GM23338 (cell line): Measurements from ENCODE around the gene C4orf17. TPM values are rescaled to one million over a fixed set of nuclear protein-coding genes. Genes with fewer than 3 reads are reported as not detected.

ENCODE experiments used
- ATAC-seq: fragments of 200-7000 bp; cut with Tn5 transposase; 3 replicates; pipeline ENCODE4 v1.9.1; 2020
- DNase-seq: peaks from one replicate; pipeline ENCODE4 v3.0.0-alpha.2; 2015; ENCODE audit warnings: low spot score
- H2AFZ ChIP-seq: fragments of 200-600 bp; sonication (generic); 2 replicates; pipeline ENCODE4 v1.8.0; 2016; ENCODE audit warnings: antibody characterized with exemption, mild to moderate bottlenecking, moderate library complexity
- H3F3A ChIP-seq: fragments of 200-600 bp; sonication (generic); replicated peaks from 2 replicates; pipeline ENCODE4 v1.8.0; 2017; ENCODE audit warnings: antibody characterized with exemption, mixed run types, low read depth
- H3K27ac ChIP-seq: fragments of 200-600 bp; sonication (generic); 2 replicates; pipeline ENCODE4 v1.6.1; 2016; ENCODE audit warnings: low read depth
- H3K27me3 ChIP-seq: fragments of 200-600 bp; sonication (generic); 2 replicates; pipeline ENCODE4 v1.8.0; 2016; ENCODE audit warnings: mild to moderate bottlenecking, mixed run types, moderate library complexity; ENCODE audit not compliant: insufficient read depth
- H3K36me3 ChIP-seq: fragments of 200-600 bp; sonication (generic); 2 replicates; pipeline ENCODE4 v1.8.0; 2016; ENCODE audit warnings: mild to moderate bottlenecking; ENCODE audit not compliant: insufficient read depth
- H3K4me1 ChIP-seq: fragments of 200-600 bp; sonication (generic); 2 replicates; pipeline ENCODE4 v1.8.0; 2016; ENCODE audit warnings: mild to moderate bottlenecking, moderate library complexity; ENCODE audit not compliant: insufficient read depth
- H3K4me2 ChIP-seq: fragments of 200-600 bp; sonication (generic); 2 replicates; pipeline ENCODE4 v1.7.1; 2017; ENCODE audit warnings: mixed run types
- H3K4me3 ChIP-seq: fragments of 200-600 bp; sonication (generic); 2 replicates; pipeline ENCODE4 v1.6.1; 2016; ENCODE audit warnings: mixed run types
- H3K79me2 ChIP-seq: fragments of 200-600 bp; sonication (generic); replicated peaks from 2 replicates; pipeline ENCODE4 v1.8.0; 2017; ENCODE audit warnings: mild to moderate bottlenecking; ENCODE audit not compliant: insufficient read depth
- H3K9me2 ChIP-seq: fragments of 200-600 bp; sonication (generic); 2 replicates; pipeline ENCODE4 v1.8.0; 2017; ENCODE audit not compliant: insufficient read depth
- H4K20me1 ChIP-seq: fragments of 200-600 bp; sonication (generic); replicated peaks from 2 replicates; pipeline ENCODE4 v1.8.0; 2017; ENCODE audit warnings: mild to moderate bottlenecking; ENCODE audit not compliant: insufficient read depth
- H3K27ac Mint-ChIP-seq: 2 replicates; pipeline ENCODE4 v1.8.0; 2020; ENCODE audit warnings: inconsistent platforms, mild to moderate bottlenecking, moderate library complexity, mixed read lengths
- H3K27me3 Mint-ChIP-seq: 3 replicates; pipeline ENCODE4 v1.8.0; 2022; ENCODE audit warnings: low read depth, mild to moderate bottlenecking, moderate library complexity, mixed read lengths, inconsistent platforms; ENCODE audit not compliant: insufficient read depth, poor library complexity
- H3K36me3 Mint-ChIP-seq: 3 replicates; pipeline ENCODE4 v1.8.0; 2021; ENCODE audit warnings: low read depth, mild to moderate bottlenecking, inconsistent platforms, moderate library complexity, mixed read lengths
- H3K4me1 Mint-ChIP-seq: 3 replicates; pipeline ENCODE4 v1.8.0; 2020; ENCODE audit warnings: mild to moderate bottlenecking, inconsistent platforms, mixed read lengths
- H3K4me3 Mint-ChIP-seq: 3 replicates; pipeline ENCODE4 v1.8.0; 2021; ENCODE audit warnings: moderate library complexity, mild to moderate bottlenecking, inconsistent platforms, mixed read lengths
- H3K9me3 Mint-ChIP-seq: 3 replicates; pipeline ENCODE4 v1.8.0; 2020; ENCODE audit warnings: moderate library complexity, mild to moderate bottlenecking, inconsistent platforms, mixed read lengths
- CREB1 ChIP-seq: fragments of 250-450 bp; sonication (Bioruptor Pico); IDR thresholded peaks from 2 replicates; pipeline ENCODE4 v1.5.0; 2020; ENCODE audit warnings: low read depth, mild to moderate bottlenecking, moderate library complexity
- EZH2 ChIP-seq: fragments of 200-600 bp; sonication (generic); IDR thresholded peaks from one replicate; pipeline ENCODE4 v1.8.0; 2017; ENCODE audit warnings: antibody characterized with exemption, mild to moderate bottlenecking, low read depth; ENCODE audit not compliant: unreplicated experiment
- EZH2phosphoT487 ChIP-seq: fragments of 200-600 bp; sonication (generic); IDR thresholded peaks from one replicate; pipeline ENCODE4 v1.8.1; 2018; ENCODE audit warnings: antibody characterized with exemption; ENCODE audit not compliant: unreplicated experiment
- JUNB ChIP-seq: IDR thresholded peaks from one replicate; pipeline ENCODE4 v1.6.1; 2016; ENCODE audit warnings: antibody characterized with exemption; ENCODE audit not compliant: unreplicated experiment
- NANOG ChIP-seq: IDR thresholded peaks from 2 replicates; pipeline ENCODE4 v1.6.1; 2016; ENCODE audit warnings: antibody characterized with exemption, borderline replicate concordance
- POLR2AphosphoS5 ChIP-seq: IDR thresholded peaks from 2 replicates; pipeline ENCODE4 v1.6.1; 2016; ENCODE audit warnings: antibody characterized with exemption, low read depth
- STAT1 ChIP-seq: IDR thresholded peaks from one replicate; pipeline ENCODE4 v1.6.1; 2016; ENCODE audit warnings: antibody characterized with exemption; ENCODE audit not compliant: unreplicated experiment
- ZNF114 ChIP-seq: fragments of 250-450 bp; sonication (Bioruptor Pico); IDR thresholded peaks from 2 replicates; pipeline ENCODE4 v1.5.0; 2020; ENCODE audit warnings: mild to moderate bottlenecking, moderate library complexity
- ZNF331 ChIP-seq: fragments of 250-450 bp; sonication (Bioruptor Pico); IDR thresholded peaks from 2 replicates; pipeline ENCODE4 v1.5.0; 2020; ENCODE audit warnings: low read depth, mild to moderate bottlenecking, moderate library complexity
- polyA plus RNA-seq: library from polyadenylated mRNA; unstranded; fragments of >200 nt; fragmentation: Nextera tagmentation; extraction: Ambion mirVana; gene quantifications from 2 replicates; pipeline ENCODE4 v1.2.1, GENCODE V29; 2016
- total RNA-seq: library from RNA; depleted of rRNA; stranded (reverse); fragments of >200 nt; shearing (Covaris generic); gene quantifications from 2 replicates; pipeline ENCODE4 v1.2.3, GENCODE V29; 2014
- TF ChIP-seq, protein P1 (sequence below): fragments of 250-450 bp; sonication (Bioruptor Pico); IDR thresholded peaks from 2 replicates; pipeline ENCODE4 v1.5.0; 2020; ENCODE audit warnings: mild to moderate bottlenecking, moderate library complexity
- TF ChIP-seq, protein P2 (sequence below), 2 experiments: fragments of 200-600 bp in 1 of 2; sonication (generic) in 1 of 2; conservative IDR thresholded peaks; 2 replicates each; pipeline versions ENCODE4 v1.5.1 to v1.6.1; 2016 to 2017; ENCODE audit warnings: antibody characterized with exemption in 2 of 2, low read depth in 2 of 2, mild to moderate bottlenecking in 2 of 2, moderate library complexity in 1 of 2
- TF ChIP-seq, protein P3 (sequence below): IDR thresholded peaks from 2 replicates; pipeline ENCODE4 v1.6.1; 2016; ENCODE audit warnings: antibody characterized with exemption
- TF ChIP-seq, protein P4 (sequence below): IDR thresholded peaks from one replicate; pipeline ENCODE4 v1.6.1; 2018; ENCODE audit warnings: antibody characterized with exemption; ENCODE audit not compliant: unreplicated experiment

Gene C4orf17
- total and polyA plus RNA-seq, 2 experiments from 2014 or later: not detected

DNA sequence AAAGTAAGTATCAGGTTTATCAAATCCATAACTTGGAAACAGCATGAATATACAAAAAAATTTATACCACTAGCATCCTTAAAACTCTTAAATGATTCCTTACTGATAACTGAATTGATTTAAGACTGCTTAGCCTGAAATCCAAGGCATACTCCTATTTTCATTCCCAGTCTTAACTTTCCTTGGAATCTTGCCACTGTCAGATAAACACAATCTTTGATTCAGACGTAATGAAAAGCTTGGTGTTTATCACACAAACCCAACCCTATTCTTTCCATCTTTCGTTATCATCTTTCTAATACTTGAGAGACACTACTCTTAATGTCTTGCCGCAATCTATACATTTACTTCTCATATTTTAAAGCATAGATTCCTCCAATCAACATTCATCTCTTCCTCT lies 19.1 kb downstream of the C4orf17 start:
- no peaks in the 10 kb centered on the region for H3K79me2 ChIP-seq
- H3K9me2 ChIP-seq: no peaks in the 10 kb centered on the region
- H3K27me3 ChIP-seq: no peaks in the 10 kb centered on the region
- TF ChIP-seq JUNB (no peak), NANOG (no peak), POLR2AphosphoS5 (no peak), ZNF114 (CRISPR knock-in tag) (no peak), CREB1 (CRISPR knock-in tag) (no peak), ZNF331 (no peak), STAT1 (no peak), EZH2 (no peak), EZH2phosphoT487 (no peak)
- TF ChIP-seq, protein P1, sequence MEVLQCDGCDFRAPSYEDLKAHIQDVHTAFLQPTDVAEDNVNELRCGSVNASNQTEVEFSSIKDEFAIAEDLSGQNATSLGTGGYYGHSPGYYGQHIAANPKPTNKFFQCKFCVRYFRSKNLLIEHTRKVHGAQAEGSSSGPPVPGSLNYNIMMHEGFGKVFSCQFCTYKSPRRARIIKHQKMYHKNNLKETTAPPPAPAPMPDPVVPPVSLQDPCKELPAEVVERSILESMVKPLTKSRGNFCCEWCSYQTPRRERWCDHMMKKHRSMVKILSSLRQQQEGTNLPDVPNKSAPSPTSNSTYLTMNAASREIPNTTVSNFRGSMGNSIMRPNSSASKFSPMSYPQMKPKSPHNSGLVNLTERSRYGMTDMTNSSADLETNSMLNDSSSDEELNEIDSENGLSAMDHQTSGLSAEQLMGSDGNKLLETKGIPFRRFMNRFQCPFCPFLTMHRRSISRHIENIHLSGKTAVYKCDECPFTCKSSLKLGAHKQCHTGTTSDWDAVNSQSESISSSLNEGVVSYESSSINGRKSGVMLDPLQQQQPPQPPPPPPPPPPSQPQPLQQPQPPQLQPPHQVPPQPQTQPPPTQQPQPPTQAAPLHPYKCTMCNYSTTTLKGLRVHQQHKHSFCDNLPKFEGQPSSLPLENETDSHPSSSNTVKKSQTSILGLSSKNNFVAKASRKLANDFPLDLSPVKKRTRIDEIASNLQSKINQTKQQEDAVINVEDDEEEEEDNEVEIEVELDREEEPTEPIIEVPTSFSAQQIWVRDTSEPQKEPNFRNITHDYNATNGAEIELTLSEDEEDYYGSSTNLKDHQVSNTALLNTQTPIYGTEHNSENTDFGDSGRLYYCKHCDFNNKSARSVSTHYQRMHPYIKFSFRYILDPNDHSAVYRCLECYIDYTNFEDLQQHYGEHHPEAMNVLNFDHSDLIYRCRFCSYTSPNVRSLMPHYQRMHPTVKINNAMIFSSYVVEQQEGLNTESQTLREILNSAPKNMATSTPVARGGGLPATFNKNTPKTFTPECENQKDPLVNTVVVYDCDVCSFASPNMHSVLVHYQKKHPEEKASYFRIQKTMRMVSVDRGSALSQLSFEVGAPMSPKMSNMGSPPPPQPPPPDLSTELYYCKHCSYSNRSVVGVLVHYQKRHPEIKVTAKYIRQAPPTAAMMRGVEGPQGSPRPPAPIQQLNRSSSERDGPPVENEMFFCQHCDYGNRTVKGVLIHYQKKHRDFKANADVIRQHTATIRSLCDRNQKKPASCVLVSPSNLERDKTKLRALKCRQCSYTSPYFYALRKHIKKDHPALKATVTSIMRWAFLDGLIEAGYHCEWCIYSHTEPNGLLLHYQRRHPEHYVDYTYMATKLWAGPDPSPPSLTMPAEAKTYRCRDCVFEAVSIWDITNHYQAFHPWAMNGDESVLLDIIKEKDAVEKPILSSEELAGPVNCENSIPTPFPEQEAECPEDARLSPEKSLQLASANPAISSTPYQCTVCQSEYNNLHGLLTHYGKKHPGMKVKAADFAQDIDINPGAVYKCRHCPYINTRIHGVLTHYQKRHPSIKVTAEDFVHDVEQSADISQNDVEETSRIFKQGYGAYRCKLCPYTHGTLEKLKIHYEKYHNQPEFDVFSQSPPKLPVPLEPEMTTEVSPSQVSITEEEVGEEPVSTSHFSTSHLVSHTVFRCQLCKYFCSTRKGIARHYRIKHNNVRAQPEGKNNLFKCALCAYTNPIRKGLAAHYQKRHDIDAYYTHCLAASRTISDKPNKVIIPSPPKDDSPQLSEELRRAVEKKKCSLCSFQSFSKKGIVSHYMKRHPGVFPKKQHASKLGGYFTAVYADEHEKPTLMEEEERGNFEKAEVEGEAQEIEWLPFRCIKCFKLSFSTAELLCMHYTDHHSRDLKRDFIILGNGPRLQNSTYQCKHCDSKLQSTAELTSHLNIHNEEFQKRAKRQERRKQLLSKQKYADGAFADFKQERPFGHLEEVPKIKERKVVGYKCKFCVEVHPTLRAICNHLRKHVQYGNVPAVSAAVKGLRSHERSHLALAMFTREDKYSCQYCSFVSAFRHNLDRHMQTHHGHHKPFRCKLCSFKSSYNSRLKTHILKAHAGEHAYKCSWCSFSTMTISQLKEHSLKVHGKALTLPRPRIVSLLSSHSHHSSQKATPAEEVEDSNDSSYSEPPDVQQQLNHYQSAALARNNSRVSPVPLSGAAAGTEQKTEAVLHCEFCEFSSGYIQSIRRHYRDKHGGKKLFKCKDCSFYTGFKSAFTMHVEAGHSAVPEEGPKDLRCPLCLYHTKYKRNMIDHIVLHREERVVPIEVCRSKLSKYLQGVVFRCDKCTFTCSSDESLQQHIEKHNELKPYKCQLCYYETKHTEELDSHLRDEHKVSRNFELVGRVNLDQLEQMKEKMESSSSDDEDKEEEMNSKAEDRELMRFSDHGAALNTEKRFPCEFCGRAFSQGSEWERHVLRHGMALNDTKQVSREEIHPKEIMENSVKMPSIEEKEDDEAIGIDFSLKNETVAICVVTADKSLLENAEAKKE (CRISPR knock-in tag): no peak
- TF ChIP-seq, protein P2, sequence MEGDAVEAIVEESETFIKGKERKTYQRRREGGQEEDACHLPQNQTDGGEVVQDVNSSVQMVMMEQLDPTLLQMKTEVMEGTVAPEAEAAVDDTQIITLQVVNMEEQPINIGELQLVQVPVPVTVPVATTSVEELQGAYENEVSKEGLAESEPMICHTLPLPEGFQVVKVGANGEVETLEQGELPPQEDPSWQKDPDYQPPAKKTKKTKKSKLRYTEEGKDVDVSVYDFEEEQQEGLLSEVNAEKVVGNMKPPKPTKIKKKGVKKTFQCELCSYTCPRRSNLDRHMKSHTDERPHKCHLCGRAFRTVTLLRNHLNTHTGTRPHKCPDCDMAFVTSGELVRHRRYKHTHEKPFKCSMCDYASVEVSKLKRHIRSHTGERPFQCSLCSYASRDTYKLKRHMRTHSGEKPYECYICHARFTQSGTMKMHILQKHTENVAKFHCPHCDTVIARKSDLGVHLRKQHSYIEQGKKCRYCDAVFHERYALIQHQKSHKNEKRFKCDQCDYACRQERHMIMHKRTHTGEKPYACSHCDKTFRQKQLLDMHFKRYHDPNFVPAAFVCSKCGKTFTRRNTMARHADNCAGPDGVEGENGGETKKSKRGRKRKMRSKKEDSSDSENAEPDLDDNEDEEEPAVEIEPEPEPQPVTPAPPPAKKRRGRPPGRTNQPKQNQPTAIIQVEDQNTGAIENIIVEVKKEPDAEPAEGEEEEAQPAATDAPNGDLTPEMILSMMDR (conservative IDR thresholded peaks at IDR 0.05; ENCODE audit: low read depth in 2 of 2): no peak
- TF ChIP-seq, protein P3, sequence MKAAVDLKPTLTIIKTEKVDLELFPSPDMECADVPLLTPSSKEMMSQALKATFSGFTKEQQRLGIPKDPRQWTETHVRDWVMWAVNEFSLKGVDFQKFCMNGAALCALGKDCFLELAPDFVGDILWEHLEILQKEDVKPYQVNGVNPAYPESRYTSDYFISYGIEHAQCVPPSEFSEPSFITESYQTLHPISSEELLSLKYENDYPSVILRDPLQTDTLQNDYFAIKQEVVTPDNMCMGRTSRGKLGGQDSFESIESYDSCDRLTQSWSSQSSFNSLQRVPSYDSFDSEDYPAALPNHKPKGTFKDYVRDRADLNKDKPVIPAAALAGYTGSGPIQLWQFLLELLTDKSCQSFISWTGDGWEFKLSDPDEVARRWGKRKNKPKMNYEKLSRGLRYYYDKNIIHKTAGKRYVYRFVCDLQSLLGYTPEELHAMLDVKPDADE: no peak
- TF ChIP-seq, protein P4, sequence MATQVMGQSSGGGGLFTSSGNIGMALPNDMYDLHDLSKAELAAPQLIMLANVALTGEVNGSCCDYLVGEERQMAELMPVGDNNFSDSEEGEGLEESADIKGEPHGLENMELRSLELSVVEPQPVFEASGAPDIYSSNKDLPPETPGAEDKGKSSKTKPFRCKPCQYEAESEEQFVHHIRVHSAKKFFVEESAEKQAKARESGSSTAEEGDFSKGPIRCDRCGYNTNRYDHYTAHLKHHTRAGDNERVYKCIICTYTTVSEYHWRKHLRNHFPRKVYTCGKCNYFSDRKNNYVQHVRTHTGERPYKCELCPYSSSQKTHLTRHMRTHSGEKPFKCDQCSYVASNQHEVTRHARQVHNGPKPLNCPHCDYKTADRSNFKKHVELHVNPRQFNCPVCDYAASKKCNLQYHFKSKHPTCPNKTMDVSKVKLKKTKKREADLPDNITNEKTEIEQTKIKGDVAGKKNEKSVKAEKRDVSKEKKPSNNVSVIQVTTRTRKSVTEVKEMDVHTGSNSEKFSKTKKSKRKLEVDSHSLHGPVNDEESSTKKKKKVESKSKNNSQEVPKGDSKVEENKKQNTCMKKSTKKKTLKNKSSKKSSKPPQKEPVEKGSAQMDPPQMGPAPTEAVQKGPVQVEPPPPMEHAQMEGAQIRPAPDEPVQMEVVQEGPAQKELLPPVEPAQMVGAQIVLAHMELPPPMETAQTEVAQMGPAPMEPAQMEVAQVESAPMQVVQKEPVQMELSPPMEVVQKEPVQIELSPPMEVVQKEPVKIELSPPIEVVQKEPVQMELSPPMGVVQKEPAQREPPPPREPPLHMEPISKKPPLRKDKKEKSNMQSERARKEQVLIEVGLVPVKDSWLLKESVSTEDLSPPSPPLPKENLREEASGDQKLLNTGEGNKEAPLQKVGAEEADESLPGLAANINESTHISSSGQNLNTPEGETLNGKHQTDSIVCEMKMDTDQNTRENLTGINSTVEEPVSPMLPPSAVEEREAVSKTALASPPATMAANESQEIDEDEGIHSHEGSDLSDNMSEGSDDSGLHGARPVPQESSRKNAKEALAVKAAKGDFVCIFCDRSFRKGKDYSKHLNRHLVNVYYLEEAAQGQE: no peak
- H3F3A ChIP-seq: no peaks in the 10 kb centered on the region
- H3K4me1 ChIP-seq: no peaks in the 10 kb centered on the region
- no peak overlapping the region for H3K4me2 ChIP-seq
- Mint-ChIP-seq H3K27me3 (peaks cover 3% of the 10 kb centered on the region), H3K9me3 (peaks cover 3% of the 10 kb centered on the region; the same call in 1 of the 3 replicates), H3K4me1 (no peaks in the 10 kb centered on the region), H3K27ac (no peak overlapping the region), H3K4me3 (no peak overlapping the region), H3K36me3 (no peaks in the 10 kb centered on the region)
- no peaks in the 10 kb centered on the region for H4K20me1 ChIP-seq
- no peaks in the 10 kb centered on the region for H3K36me3 ChIP-seq
- no peak overlapping the region for H3K4me3 ChIP-seq
- DNase-seq (no peak), ATAC-seq (no peak)
- H2AFZ ChIP-seq: no peak overlapping the region
- no peak overlapping the region for H3K27ac ChIP-seq
